ENCODE measurements around the gene GDF15.
A peak's percentile ranks its signal among the peaks of the same experiment; 100 is the strongest.

GDF15 gene

GRCh38 chr19:18419195-18419698, 33.3 kb downstream of the GDF15 start, which contains the start of gene SSBP4:
SSBP4 (plus strand) TSS chr19:18419398; CDS start chr19:18419649, 251 bp downstream.
- TF ChIP-seq CSDC2 (CRISPR knock-in tag; IDR thresholded peaks at IDR 0.05) (0 out of 2 replicates have a peak, but pooled peaks have one; percentile 67), TCF4 (CRISPR knock-in tag; IDR thresholded peaks at IDR 0.05; ENCODE audit: borderline replicate concordance) (no peak), SNAI2 (CRISPR knock-in tag; IDR thresholded peaks at IDR 0.05) (peak; percentile 84; the same call in 1 of the 2 replicates)
- no peak for ATAC-seq

- no peak; the same call in 2 of the 3 replicates for ATAC-seq
- no peak for TF ChIP-seq ISL1 (CRISPR knock-in tag; IDR thresholded peaks at IDR 0.05)
- TF ChIP-seq TCF4 (CRISPR knock-in tag; IDR thresholded peaks at IDR 0.05; ENCODE audit: borderline replicate concordance): no peak
- no peak for TF ChIP-seq POU6F1 (CRISPR knock-in tag; IDR thresholded peaks at IDR 0.05; ENCODE audit: borderline replicate concordance, low read depth)
- no peak for TF ChIP-seq GLIS3 (CRISPR knock-in tag; IDR thresholded peaks at IDR 0.05)
- no peak for TF ChIP-seq ZFP30 (CRISPR knock-in tag; IDR thresholded peaks at IDR 0.05)
- TF ChIP-seq TOX (CRISPR knock-in tag; IDR thresholded peaks at IDR 0.05; ENCODE audit: borderline replicate concordance): no peak
- no peak for TF ChIP-seq ZFP3 (CRISPR knock-in tag; IDR thresholded peaks at IDR 0.05)
- no peak for TF ChIP-seq CREB5 (CRISPR knock-in tag; IDR thresholded peaks at IDR 0.05; ENCODE audit: low read depth)
- no peak for TF ChIP-seq CSDC2 (CRISPR knock-in tag; IDR thresholded peaks at IDR 0.05)
- no peak for TF ChIP-seq ZNF70 (CRISPR knock-in tag; IDR thresholded peaks at IDR 0.05)
- TF ChIP-seq TSHZ2 (CRISPR knock-in tag; IDR thresholded peaks at IDR 0.05): no peak
- no peak for TF ChIP-seq ARNTL (CRISPR knock-in tag; IDR thresholded peaks at IDR 0.05; ENCODE audit: borderline replicate concordance, low read depth)
- TF ChIP-seq ZNF8 (CRISPR knock-in tag; IDR thresholded peaks at IDR 0.05): no peak
Observed at GRCh38 chr19:18419699-18420460, 33.9 kb downstream of the GDF15 start.

- no peak for ATAC-seq
- TF ChIP-seq TOX (CRISPR knock-in tag; IDR thresholded peaks at IDR 0.05; ENCODE audit: borderline replicate concordance) (no peak), ZNF565 (CRISPR knock-in tag; conservative IDR thresholded peaks at IDR 0.05; ENCODE audit: low read depth) (no peak), CSDC2 (CRISPR knock-in tag; IDR thresholded peaks at IDR 0.05) (no peak), ZC3H10 (CRISPR knock-in tag; IDR thresholded peaks at IDR 0.05) (no peak), CREB5 (CRISPR knock-in tag; IDR thresholded peaks at IDR 0.05; ENCODE audit: low read depth) (no peak), GLIS3 (CRISPR knock-in tag; IDR thresholded peaks at IDR 0.05) (no peak), TSHZ2 (CRISPR knock-in tag; IDR thresholded peaks at IDR 0.05) (no peak), BACH2 (CRISPR knock-in tag; IDR thresholded peaks at IDR 0.05; ENCODE audit: borderline replicate concordance) (no peak), POU6F1 (CRISPR knock-in tag; IDR thresholded peaks at IDR 0.05; ENCODE audit: borderline replicate concordance, low read depth) (no peak)
Observed at GRCh38 chr19:18420930-18421329, 35.0 kb downstream of the GDF15 start.

Data from SK-N-SH treated with all-trans-retinoic acid at 6 μM for 48 hours (cell line).